ENCODE data around the gene SPNS1. TPM values are rescaled to one million over a fixed set of nuclear protein-coding genes. Genes with fewer than 3 reads are reported as not detected.

The SPNS1 gene
- total RNA-seq, 1 experiment from 2014 or later, result 38.6 TPM

DNA sequence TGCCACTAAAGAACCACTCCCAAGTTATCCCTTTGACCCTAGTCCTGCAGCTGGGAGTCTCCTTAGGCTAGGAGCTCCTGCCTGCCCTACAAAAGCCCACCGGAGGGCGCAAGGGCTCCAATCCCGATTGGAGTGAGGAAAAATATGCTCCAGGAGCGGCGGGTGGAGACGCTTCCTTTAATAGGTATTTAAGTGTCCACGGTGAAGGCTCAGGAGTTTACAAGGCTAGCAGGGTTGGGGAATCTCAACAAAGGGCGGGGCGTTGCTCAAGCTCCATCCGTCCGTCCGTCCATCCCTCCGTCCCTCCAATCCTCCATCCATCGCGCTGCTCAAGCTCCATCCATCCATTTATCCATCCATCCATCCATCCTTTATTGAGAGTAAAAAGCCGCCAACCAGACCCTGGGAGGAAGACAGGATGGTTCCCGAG lies 556 bp upstream of the SPNS1 start:
- peak overlapping the region; percentile 89 to 94 for H3K4me3 Mint-ChIP-seq
- Histone ChIP-seq H2BK120ac (ENCODE audit: low read depth, low read length, poor library complexity, severe bottlenecking) (no peak overlapping the region), H3K18ac (ENCODE audit: insufficient read length, low read depth, low read length) (peak overlapping the region; percentile 66), H3K4me2 (ENCODE audit: insufficient read depth, insufficient read length, low read length) (peak overlapping the region; percentile 92), H4K91ac (ENCODE audit: insufficient read length, low read depth, low read length) (no peak overlapping the region), H3K27ac (ENCODE audit: insufficient read length, low read depth, low read length) (peak overlapping the region; percentile 31), H3K23me2 (ENCODE audit: insufficient read length, low read depth, low read length, poor library complexity, severe bottlenecking) (peaks cover 5% of the 10 kb centered on the region), H3K23ac (ENCODE audit: insufficient read length, low read depth, low read length) (no peak overlapping the region), H3K4ac (ENCODE audit: low read depth, low read length) (no peak overlapping the region), H3K27me3 (ENCODE audit: insufficient read depth, low read length) (no peaks in the 10 kb centered on the region), H2BK15ac (ENCODE audit: low read depth, low read length) (no peak overlapping the region), H2AK5ac (ENCODE audit: insufficient read length, low read length) (no peak overlapping the region), H3K9me3 (ENCODE audit: control insufficient read depth, low read depth, low read length) (no peaks in the 10 kb centered on the region), H3K9ac (ENCODE audit: extremely low read depth, insufficient read length, low read length) (peak overlapping the region; percentile 71), H4K8ac (replicated peaks; ENCODE audit: insufficient read length, low read depth, low read length) (no peak overlapping the region), H3K56ac (ENCODE audit: insufficient read length, low read depth, low read length) (no peak overlapping the region), H3K4me1 (ENCODE audit: insufficient read depth, low read length) (no peaks in the 10 kb centered on the region), H4K20me1 (ENCODE audit: control insufficient read depth, insufficient read depth, insufficient read length) (no peaks in the 10 kb centered on the region), H2BK12ac (ENCODE audit: insufficient read length, low read depth, low read length) (no peak overlapping the region), H2AFZ (ENCODE audit: low read length) (no peak overlapping the region), H2BK20ac (ENCODE audit: low read depth, low read length, poor library complexity, severe bottlenecking) (no peak overlapping the region), H4K5ac (ENCODE audit: insufficient read length, low read depth, low read length) (no peak overlapping the region), H3T11ph (ENCODE audit: low read length) (no peak overlapping the region), H3K14ac (ENCODE audit: insufficient read depth, low read length) (peak overlapping the region; percentile 82; the same call in 1 of the 2 replicates), H2BK5ac (ENCODE audit: insufficient read length, low read length) (no peak overlapping the region), H3K79me1 (ENCODE audit: insufficient read depth, low read depth, low read length, poor library complexity, severe bottlenecking) (no peaks in the 10 kb centered on the region), H3K79me2 (ENCODE audit: insufficient read depth, low read length) (no peaks in the 10 kb centered on the region)
- TF ChIP-seq, protein P1, sequence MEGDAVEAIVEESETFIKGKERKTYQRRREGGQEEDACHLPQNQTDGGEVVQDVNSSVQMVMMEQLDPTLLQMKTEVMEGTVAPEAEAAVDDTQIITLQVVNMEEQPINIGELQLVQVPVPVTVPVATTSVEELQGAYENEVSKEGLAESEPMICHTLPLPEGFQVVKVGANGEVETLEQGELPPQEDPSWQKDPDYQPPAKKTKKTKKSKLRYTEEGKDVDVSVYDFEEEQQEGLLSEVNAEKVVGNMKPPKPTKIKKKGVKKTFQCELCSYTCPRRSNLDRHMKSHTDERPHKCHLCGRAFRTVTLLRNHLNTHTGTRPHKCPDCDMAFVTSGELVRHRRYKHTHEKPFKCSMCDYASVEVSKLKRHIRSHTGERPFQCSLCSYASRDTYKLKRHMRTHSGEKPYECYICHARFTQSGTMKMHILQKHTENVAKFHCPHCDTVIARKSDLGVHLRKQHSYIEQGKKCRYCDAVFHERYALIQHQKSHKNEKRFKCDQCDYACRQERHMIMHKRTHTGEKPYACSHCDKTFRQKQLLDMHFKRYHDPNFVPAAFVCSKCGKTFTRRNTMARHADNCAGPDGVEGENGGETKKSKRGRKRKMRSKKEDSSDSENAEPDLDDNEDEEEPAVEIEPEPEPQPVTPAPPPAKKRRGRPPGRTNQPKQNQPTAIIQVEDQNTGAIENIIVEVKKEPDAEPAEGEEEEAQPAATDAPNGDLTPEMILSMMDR (conservative IDR thresholded peaks at IDR 0.05), result peak; percentile 75
- peak; percentile 70 for DNase-seq
- H3K4me1 Mint-ChIP-seq, result peaks cover 6 to 9% of the 10 kb centered on the region in 2 experiments
- no CpG with 5 or more reads among the region's 17 CpGs for WGBS (ENCODE audit: extremely low coverage, insufficient read length, low lambda C conversion rate)
- H3K9me3 Mint-ChIP-seq, result no peaks in the 10 kb centered on the region
- H3K36me3 Mint-ChIP-seq (ENCODE audit: insufficient read depth in 1 of 3, low read depth in 3 of 3), result peaks cover 3 to 7% (median 6%) of the 10 kb centered on the region in 3 experiments; a peak in 6 of 7 replicates
- H3K27me3 Mint-ChIP-seq (ENCODE audit: low read depth), result no peaks in the 10 kb centered on the region; the same call in 1 of the 2 replicates
- peak overlapping the region; percentile 96 to 99 (median 99) for H3K27ac Mint-ChIP-seq
